GM03348 (cell line): Measurements from ENCODE around the gene AQP2.
"Not testable (repeated sequence)": the region's sequence is repeated elsewhere in the genome, so short reads cannot be mapped to it uniquely, and the experiment has no call there.

Experiments
- DNase-seq: peaks from one replicate; pipeline ENCODE4 v3.0.0; 2012; ENCODE audit warnings: low spot score

AQP2 gene

DNA sequence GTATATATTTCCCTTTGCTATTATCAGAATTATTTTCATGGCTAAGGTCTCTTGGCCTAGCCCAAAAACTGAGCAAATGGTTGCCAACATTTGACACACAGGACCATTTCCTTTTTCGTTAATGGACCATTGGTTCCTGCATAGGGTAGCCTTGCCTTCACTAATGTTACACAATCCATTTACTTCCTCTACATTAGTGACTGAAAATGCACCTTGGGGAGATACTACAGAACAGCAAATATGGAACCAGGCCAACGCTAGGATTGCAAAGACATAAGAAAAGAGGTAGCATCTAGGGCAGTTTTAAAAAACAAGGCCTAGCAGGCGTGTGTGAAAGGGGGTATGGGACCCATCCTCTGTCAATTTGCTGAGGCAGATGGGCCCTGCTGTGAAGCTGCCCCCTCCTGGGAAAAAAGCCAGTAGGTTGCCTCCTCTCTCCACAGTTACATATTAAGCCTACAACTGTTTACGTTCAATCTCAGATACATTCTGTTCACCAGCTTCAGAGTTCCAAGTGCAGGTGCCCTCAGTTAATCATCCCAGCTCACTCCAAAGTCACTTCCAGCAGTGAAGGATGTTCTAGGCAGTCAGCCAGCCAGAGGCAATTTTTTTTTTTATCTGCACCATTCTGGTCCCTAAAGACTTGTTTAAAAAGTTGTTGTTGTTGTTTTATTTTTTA lies 37.2 kb downstream of the AQP2 start:
- DNase-seq = no peak

DNA sequence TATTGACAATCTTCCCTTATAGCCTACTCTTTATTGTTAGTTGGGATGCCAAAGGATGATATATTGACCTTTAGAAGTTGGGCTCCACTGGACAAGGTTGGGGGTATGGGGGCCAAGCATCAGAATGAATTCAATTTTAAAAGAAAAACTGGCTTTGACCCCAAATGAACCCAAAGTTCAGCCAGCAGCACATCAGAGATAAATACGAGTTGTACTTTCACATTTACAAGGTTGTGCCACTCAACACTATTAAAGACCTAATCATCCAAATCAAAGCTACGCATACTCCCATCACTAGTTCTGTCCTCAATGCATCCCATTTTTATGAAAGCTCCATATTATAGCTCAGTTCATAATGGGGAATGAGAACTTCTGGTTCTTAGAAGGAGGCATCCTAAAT lies 38.9 kb downstream of the AQP2 start:
- DNase-seq = not testable (repeated sequence)

DNA sequence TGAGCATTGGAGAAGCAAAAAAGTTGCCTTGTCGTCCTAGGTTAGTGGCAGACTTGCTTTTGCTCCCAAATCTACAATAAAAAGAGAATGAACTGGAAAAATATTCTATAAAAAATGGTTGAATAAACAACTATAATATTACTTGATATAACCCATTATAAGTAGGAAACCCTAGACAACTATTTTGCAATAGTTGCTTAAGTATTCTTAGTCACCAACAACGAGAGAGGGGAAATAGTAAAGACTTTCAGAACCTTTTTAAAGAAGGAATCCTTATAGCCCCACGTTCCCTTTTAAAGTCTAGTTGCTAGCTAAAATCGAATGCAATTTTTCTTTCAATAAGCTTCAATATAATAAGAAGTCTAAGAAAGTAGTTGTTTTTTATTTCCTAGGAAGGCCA lies 39.7 kb downstream of the AQP2 start:
- no peak for DNase-seq

DNA sequence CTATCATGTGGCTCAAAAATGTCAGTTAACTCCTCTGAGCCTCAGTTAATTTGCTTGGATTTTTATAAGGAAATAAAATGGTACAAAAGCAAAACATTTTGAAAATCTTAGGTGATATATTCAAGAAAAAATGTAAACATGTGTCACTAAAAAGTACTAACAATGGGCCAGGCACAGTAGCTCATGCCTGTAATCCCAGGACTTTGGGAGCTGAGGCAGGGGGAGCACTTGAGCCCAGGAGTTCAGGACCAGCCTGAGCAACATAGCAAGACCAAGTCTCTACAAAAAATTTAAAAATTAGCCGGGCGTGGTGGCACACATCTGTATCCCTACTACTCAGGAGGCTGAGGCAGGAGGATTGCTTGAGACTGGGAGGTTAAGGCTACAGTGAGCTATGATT lies 47.9 kb downstream of the AQP2 start:
- DNase-seq = no peak

DNA sequence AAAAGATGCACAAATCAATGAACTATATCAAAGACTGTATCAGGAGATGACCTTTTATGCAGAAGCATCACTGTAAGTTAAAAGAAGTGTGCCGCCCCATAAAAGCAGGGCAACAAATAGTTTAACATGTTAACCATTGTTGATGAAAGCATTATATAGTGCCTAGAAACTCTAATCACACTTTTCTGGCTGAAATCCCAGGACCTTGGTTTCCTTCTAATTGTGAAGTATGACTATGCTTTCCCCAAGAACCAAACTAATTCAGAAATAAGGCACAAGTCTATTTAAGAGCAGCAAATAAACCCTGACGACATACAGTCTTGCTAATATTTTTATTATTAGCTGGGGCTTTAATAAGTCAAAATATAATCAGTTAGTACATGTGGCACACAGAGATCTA lies 53.1 kb downstream of the AQP2 start:
- DNase-seq = no peak

DNA sequence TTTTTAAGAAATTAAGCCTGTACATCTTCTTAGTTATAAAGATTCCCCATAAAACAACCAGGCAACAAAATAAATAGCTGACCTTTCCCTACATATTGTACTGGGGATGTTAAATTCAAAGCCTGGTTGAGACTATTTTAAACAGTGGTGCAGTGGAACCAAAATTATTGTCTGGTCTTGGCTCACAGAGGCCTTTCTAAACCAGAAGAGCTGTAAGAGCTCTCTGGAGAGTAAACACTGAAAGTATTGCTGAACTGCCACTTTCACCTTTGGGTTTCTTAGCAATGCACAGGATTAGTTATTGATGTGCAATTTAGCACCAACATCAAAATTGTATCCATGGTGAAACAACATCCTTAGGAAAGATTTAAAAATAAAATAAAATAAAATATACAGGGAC lies 54.2 kb downstream of the AQP2 start:
- DNase-seq = no peak

DNA sequence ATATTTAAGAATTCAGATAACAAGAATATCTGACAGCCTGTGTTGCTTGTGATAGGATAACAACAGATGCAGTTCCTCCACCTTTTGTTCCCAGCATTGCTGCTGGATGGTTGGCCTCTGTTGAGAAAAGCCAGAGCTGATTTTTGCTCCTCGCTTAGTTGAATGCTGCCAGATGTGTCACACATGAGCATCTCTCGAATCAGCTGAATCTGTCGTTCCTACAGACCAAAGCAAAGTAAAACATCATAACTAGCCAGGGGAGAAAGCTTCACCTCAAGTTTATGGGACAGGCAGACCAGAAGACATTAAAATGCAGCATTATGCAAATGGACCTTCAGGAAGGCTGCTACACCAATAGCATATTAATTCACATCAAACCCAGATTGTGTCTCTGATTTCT lies 54.6 kb downstream of the AQP2 start:
- no peak for DNase-seq

DNA sequence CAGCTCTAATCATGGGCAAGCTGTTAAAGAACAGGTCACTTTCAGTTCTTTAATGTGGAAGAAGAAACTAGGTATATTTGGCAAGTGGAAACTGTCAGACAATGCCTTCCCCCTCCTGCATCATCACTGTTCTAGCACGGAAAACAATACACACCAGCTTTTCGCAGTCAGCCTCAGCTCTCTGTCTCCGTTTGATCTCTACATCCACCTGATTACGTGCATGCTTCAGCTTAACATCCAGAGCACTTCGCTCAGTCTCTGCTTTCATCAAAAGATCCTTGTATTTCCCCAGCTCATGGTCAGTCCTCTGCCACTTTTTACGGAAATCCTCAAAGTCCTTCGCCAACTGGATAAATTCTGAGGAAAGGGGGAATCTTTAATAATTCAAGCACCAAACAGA lies 55.7 kb downstream of the AQP2 start:
- no peak for DNase-seq

DNA sequence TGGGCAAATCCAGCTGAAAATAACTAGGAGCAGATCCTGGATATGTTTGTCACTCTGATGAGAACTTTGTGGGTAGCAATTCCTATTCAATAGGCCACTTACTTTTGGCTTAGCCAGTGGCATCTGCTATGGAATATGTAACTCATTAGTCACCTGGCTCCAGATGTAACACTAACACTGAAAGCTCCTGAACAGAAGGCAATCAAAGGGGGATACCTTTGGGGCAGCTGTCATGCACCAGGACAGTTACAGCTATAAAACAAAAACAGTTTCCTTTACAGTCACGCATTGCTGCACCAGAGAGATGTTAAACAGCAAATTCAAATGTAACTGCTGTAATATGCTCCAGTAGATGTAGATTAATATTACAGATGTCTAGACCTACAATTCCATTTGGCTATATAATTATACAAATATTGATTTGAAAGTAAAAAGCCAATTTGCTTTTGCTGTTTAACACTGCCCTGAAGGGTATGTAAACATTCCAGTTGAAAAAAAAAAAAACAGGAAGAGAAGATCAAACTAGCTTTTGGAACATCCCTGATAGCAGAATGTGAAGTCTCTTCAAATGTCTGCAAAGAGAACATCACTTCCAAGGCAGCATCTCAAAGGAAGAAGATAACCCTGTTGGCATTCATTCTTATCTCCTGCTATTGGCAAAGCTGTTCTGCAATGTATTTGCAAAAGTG lies 56.4 kb downstream of the AQP2 start:
- no peak for DNase-seq
